Right lobe of liver (tissue), 4 donors: ENCODE data around the gene CHD9NB.

Source experiments
- CTCF ChIP-seq, 4 donors: fragments of 200-600 bp in 3 of 4; fragments of 450-650 bp in 1 of 4; IDR thresholded peaks; one replicate each; pipeline versions ENCODE4 v1.5.1 to v1.8.0; 2016 to 2022; ENCODE audit warnings: antibody characterized with exemption in 4 of 4, mild to moderate bottlenecking in 2 of 4
- POLR2A ChIP-seq: fragments of 450-650 bp; IDR thresholded peaks from one replicate; pipeline ENCODE4 v1.6.1; 2017; ENCODE audit warnings: antibody characterized with exemption, mild to moderate bottlenecking
- donor health status: DM: no; HTN: no; CAD: no.
- donor health status: DM: no; HTN: no; CAD: no.
- donor health status: DM: no; HTN: yes; CAD: no.

DNA sequence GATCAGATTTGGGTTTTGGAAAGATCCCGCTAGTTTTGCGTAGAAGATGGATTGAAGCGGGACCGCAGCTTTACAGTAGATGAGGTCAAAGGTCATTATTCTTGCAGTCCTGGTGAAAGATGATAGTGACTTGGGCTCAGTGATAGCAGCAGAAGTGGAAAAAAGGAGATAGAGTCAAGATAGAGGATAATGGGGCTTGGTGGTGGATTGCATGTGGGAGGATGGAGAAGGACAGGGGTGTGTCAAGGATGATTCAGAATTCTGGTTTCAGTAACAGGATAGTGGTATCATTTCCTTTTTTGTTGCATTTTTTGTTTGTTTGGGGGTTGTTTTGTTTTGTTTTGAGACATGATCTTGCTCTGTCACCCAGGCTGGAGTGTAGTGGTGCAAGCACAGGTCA is 28.7 kb downstream of the CHD9NB start:
- TF ChIP-seq CTCF (IDR thresholded peaks at IDR 0.05), result no peak
- TF ChIP-seq POLR2A, result no peak
